DMS 273 (cell line): ENCODE measurements around the gene SPATA24.
"Not testable (repeated sequence)": the region's sequence is repeated elsewhere in the genome, so short reads cannot be mapped to it uniquely, and the experiment has no call there.

Experiments
- DNase-seq: peaks from one replicate; lab custom pipeline; 2025; ENCODE audit not compliant: unreplicated experiment; lab: John Stamatoyannopoulos, UW

The SPATA24 gene

GRCh38 chr5:139417214-139417613 lies 13.3 kb upstream of the SPATA24 start:
- peak; percentile 83 for DNase-seq

DNA sequence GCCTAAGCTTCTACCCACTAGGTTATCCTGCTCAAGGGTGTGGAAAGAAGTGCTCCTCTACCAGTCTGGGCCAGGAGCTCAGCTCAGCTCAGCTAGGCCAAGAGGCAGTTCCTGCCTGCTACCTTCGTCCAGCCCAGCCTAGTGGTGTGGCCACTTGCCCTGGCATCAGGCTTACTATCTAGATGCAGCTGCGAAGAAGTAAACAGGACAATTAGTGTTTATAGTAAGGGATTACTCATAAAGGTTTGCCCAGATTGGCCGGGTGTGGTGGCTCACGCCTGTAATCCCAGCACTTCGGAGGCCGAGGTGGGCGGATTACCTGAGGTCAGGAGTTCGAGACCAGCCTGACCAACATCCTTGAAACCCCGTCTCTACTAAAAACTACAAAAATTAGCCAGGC lies 12.8 kb upstream of the SPATA24 start:
- peak; percentile 66 for DNase-seq

- no peak for DNase-seq
Measured at GRCh38 chr5:139415869-139416268, 12.0 kb upstream of the SPATA24 start.

DNA sequence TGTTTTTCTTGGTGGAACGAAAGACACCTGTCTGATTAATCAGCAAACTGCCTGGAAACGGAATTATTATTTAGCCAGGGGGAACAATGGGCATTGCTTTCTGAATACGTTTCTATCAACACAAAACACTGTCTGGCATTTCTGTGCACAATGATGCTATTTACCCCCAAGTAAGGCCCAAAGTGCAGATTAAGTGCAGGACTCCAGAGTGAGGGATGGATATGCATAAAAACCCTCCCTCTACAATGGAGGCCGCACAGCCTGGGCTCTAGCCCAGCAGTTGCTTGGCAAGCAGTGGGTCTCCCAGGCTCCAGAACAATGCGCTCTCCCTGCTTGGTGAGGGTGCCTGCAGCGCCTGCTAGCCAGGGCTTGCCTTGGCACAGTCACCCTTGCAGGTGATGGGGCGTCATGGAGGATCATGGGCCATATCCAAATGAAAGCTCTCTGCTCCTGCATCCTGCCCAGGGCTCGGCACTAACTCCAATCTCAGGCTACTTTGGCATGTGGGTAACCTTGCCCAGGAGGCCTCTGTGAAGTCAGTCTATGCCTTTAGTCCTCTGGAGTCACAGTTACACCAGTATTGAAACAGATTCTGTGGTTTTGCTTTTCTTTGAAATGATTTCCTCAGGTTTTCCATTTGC lies 11.5 kb upstream of the SPATA24 start:
- DNase-seq = peak; percentile 81

- peak; percentile 38 for DNase-seq
Measured at GRCh38 chr5:139414581-139415130, 10.8 kb upstream of the SPATA24 start.

DNA sequence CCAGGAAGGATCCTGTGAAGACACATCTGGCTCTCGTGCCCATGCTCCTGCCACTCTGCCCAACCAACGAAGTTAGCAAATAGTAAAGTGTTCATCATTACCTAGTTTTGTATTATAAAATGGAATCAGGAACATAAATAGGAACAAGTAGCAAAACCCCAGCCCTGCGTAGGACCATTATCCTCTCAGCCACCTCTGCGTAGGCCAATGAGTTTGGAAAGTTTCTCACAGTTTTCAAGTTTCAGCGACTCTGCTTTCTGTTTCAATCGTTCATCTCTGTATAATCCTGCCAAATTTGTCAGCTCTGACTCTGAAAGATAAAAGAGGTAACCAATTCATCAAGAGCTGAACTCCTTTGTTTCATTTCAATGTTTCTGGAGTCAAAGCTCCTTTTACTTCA lies 10.1 kb upstream of the SPATA24 start:
- DNase-seq = no peak

GRCh38 chr5:139413153-139413552 lies 9.3 kb upstream of the SPATA24 start:
- DNase-seq = peak; percentile 36

GRCh38 chr5:139410993-139411828 lies 7.3 kb upstream of the SPATA24 start:
- no peak for DNase-seq

DNA sequence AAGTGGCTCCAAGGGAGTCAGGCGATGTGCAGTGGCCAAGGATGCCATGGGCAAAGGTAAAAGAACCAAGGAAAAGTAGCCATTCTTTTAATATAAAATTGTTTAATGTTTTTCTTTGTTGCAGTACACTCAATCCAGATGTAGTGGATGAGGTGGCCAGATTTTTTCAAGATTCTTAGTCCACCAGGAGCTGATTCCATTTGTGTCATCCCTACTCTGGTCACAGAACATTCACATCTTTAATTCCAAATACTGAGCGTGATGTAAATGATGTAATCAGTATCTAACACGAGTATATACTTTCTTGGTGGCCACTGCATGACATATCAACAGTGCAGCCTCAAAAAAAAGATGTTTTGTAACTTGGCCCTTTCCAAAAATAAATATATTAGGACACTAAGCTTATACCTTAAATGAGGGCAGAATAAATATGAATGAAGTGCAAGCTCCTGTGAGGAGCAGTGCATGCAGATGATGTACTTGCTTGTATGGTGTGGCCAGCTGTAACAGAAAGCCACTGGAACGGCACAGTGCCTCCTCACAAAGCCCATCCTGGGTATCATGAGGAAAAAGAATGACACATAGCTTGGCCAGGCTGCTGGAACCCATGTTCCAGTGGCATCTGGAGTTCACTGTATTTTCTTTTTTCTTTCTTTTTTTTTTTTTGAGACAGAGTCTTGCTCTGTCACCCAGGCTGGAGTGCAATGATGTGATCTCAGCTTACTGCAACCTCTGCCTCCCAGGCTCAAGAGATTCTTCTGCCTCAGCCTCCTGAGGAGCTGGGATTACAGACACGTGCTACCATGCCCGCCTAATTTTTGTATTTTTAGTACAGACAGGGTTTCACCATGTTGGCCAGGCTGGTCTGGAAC lies 6.5 kb upstream of the SPATA24 start:
- DNase-seq = no peak

GRCh38 chr5:139409116-139409515 lies 5.2 kb upstream of the SPATA24 start:
- DNase-seq = not testable (repeated sequence)

DNA sequence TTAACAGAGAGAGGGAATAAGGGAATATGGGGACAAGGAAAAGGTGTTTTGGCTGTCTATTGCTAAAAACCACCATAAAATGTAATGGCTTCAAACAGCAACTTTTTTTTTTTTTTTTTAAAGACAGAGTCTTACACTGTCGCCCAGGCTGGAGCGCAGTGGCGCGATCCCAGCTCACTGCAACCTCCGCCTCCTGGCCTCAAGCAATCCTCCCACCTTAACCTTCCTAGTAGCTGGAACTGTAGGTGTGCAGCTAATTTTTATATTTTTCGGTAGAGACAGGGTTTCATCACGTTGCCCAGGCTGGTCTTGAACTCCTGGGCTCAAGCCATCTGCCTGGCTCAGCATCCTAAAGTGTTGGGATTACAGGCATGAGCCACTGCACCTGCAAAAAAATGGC lies 4.3 kb upstream of the SPATA24 start:
- no peak for DNase-seq

DNA sequence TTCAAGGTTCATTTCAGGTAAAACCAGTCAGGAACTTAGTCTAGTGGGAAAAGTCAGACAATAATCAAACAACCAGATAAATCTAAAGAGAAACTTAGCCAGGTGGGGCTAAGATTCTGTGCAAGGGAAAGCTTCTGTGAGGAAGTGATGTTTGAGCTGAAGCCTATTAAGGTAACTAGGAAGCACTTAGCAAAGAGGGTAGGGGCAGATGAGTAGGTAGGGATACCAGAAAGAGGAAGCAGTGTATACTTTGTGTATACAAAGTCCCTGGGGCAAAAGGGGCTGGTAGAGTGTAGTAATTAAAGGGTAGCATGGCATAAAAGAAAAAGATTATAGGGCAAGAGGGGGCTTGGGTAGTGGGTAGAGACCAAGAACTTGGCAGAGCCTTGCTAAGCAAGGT lies 3.6 kb upstream of the SPATA24 start:
- peak; percentile 31 for DNase-seq

DNA sequence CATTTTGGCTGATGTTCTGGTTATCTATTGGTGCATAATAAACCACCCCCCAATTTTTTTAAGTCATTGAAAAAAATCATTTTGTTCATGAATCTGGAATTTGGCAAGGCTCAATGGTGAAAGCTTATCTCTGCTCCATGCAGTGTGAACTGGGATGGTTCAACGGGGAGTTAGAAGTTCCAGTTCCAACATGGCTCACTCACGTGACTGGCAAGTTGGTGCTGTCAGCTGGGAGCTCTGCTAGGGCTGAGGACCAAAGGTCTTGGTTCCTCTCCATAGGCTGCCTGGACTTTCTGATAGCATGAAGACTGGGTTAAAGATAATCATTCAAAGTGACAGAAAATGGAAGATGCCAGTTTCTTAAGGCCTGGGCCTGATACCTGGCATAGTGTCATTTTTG lies 3.1 kb upstream of the SPATA24 start:
- no peak for DNase-seq

DNA sequence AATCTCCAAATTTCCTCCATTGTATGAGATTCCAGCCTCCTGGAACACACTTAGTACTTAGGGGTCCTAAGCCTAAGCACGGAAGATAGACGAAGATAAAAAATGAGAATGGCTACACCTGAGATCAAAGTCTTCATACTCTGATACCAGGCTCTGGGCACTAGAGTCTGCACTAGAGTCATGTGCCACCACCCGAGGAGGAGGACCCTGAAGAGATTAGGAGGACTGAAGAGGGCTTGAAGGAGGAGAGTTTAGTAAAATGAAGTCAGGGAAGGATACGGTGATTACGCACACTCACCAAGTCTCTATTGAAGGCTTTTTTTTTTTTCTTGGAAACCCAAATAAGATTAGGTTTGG lies 573 bp upstream of the SPATA24 start:
- DNase-seq = peak; percentile 54

DNA sequence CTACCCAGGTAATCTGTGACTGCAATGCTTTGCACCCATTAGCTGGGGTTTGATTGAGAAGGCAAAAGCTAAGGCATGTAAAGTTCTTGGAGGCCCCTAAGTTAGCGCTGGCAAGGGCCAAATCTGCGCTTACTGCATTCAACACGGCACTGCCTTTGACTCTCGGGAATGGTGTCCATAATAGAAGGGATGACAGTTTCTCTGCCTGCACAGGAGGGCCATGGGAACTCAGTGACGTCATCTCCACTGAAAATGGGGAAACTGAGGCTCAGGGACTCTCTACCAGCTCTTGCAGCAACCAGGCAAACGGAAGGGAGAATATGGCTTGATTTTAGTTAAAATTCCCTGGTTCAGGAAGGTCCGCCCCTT lies 487 bp downstream of the SPATA24 start:
- DNase-seq = no peak

- peak; percentile 63 for DNase-seq
Measured at GRCh38 chr5:139402561-139403158, 1.2 kb downstream of the SPATA24 start.

GRCh38 chr5:139401546-139401945 lies 2.3 kb downstream of the SPATA24 start:
- DNase-seq = no peak

DNA sequence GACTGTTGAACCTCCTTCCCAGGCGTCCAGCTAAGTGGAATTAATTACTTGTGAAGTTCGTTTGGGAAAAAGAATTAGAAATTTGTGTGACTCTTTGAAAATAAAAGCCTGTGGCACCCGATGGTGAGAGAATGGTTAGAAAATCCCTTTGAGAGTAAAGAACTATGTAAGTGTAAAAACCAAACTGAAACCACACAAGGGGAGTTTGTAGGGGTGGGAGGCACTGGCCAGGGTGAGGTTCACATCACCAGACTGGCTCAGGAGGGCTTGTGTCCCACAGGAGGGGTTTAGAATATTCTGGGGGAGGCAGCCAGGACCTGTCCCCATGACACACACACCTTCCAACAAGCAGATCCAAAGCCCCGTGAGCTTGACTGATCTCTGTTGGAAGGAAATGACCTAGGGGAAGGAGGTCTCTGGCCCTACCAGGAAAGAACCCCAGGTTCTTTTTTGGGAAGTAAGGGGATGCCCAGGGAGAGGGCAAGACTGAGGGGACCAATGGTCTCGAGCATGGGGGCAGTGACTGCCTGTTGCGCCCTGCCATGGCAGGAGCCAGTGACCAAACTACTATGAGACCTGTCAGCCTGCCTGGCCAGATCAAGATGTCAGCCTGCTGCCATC lies 4.3 kb downstream of the SPATA24 start:
- DNase-seq = no peak

DNA sequence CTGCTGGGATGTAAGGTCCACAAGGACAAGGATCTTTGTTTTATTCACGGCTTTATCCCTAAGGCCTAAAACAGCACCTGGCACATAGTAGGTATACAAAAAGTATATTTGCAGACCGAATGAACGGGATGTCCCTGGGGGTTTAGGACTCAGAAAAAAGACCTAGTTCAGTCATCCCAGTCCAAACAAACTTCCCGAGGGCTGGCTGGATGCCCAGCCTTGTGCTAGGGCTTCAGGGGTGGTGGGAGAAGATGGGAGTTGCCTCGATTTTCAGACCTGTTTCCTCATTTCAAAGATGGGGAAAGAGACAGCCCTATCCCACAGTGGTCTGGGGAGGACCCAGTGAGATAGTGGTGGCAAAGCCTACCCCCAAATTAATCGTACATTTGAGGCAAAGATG lies 6.0 kb downstream of the SPATA24 start:
- peak; percentile 28 for DNase-seq

GRCh38 chr5:139396691-139397090 lies 7.2 kb downstream of the SPATA24 start:
- no peak for DNase-seq
